HCT116 (cell line): ENCODE data around the gene ARMCX5. TPM values are rescaled to one million over a fixed set of nuclear protein-coding genes. Genes with fewer than 3 reads are reported as not detected.

Experiments used
- ATAC-seq: fragments of 200-7000 bp; cut with Tn5 transposase; 2 replicates; pipeline ENCODE4 v1.9.1; 2020; ENCODE audit warnings: mild to moderate bottlenecking, moderate library complexity
- BruUV-seq: library from RNA; stranded (reverse); fragments of 400-500 nt; replicated peaks from 2 replicates; lab custom pipeline; 2021; lab: Mats Ljungman, UMichigan
- CTCF ChIA-PET: fragments of 300-600 bp; sonication (Branson Sonifier 250); formaldehyde crosslinking; loops from one replicate; lab custom pipeline; 2021; ENCODE audit warnings: antibody characterized with exemption; lab: Charles Lee
- POLR2A ChIA-PET: fragments of 300-600, 350-600 bp; sonication (Branson Sonifier 250); formaldehyde crosslinking; loops from one replicate; lab custom pipeline; 2021; ENCODE audit warnings: antibody characterized with exemption; lab: Charles Lee
- RAD21 ChIA-PET, 2 experiments: fragments of 300-600 bp; sonication (Branson Sonifier 250); formaldehyde crosslinking; loops; one replicate each; lab custom pipeline; 2023; ENCODE audit warnings: low total read pairs in 2 of 2; ENCODE audit not compliant: uncharacterized antibody in 2 of 2, unreplicated experiment in 2 of 2, low non-redundant PET in 1 of 2; lab: Charles Lee
- DNase-seq: peaks from one replicate; pipeline ENCODE4 v3.0.0-alpha.2; 2010; ENCODE audit warnings: low read depth, low spot score
- H2AFZ ChIP-seq: fragments of 200-600 bp; shearing (Covaris generic), sonication (generic); 2 replicates; pipeline ENCODE4 v1.6.1; 2017; ENCODE audit warnings: low read depth, mixed run types, mixed read lengths, antibody characterized with exemption, low read length; ENCODE audit not compliant: poor library complexity, severe bottlenecking
- H3K27ac ChIP-seq: 2 replicates; pipeline ENCODE4 v1.5.1; 2012; ENCODE audit warnings: low read depth, low read length
- H3K27me3 ChIP-seq: fragments of 200-600 bp; sonication (generic); 2 replicates; pipeline ENCODE4 v1.6.1; 2016; ENCODE audit warnings: mixed run types, low read length, mixed read lengths; ENCODE audit not compliant: insufficient read depth
- H3K36me3 ChIP-seq, 2 experiments: fragments of 200-500 bp in 1 of 2; fragments of 200-600 bp in 1 of 2; sonication (Bioruptor generic) in 1 of 2; sonication (generic) in 1 of 2; 2 replicates each; pipeline versions ENCODE4 v1.5.1 to v1.6.1; 2014 to 2016; ENCODE audit warnings: low read length in 2 of 2, inconsistent platforms in 1 of 2, mixed read lengths in 1 of 2, mixed run types in 1 of 2; ENCODE audit not compliant: insufficient read depth in 2 of 2, control insufficient read depth in 1 of 2
- H3K4me1 ChIP-seq, 2 experiments: fragments of 200-600 bp in 1 of 2; sonication (generic) in 1 of 2; 2 replicates each; pipeline versions ENCODE4 v1.5.1 to v1.6.1; 2012 to 2017; ENCODE audit warnings: low read length in 2 of 2, inconsistent platforms in 1 of 2, mild to moderate bottlenecking in 1 of 2, mixed read lengths in 1 of 2, mixed run types in 1 of 2, moderate library complexity in 1 of 2; ENCODE audit not compliant: insufficient read depth in 2 of 2, control insufficient read depth in 1 of 2
- H3K4me2 ChIP-seq: fragments of 200-600 bp; sonication (generic); 2 replicates; pipeline ENCODE4 v1.6.1; 2017; ENCODE audit warnings: mixed run types, low read length, mixed read lengths
- H3K4me3 ChIP-seq, 2 experiments: fragments of 200-600 bp in 1 of 2; sonication (generic) in 1 of 2; replicated peaks in 1 of 2; 2 replicates each; pipeline ENCODE4 v1.5.1; 2011 to 2016; ENCODE audit warnings: low read length in 2 of 2, control low read depth in 1 of 2, low read depth in 1 of 2, mild to moderate bottlenecking in 1 of 2, mixed read lengths in 1 of 2, mixed run types in 1 of 2
- H3K79me2 ChIP-seq: fragments of 200-600 bp; sonication (generic); 2 replicates; pipeline ENCODE4 v1.6.1; 2017; ENCODE audit warnings: mild to moderate bottlenecking, mixed run types, low read length, moderate library complexity, mixed read lengths; ENCODE audit not compliant: insufficient read depth
- H3K9ac ChIP-seq: fragments of 200-600 bp; sonication (generic); 2 replicates; pipeline ENCODE4 v1.6.1; 2016; ENCODE audit warnings: low read length, mixed read lengths
- H3K9me2 ChIP-seq: fragments of 200-600 bp; sonication (generic), shearing (Covaris generic); 2 replicates; pipeline ENCODE4 v1.6.1; 2017; ENCODE audit warnings: mixed run types, mild to moderate bottlenecking, moderate library complexity; ENCODE audit not compliant: insufficient read depth
- H3K9me3 ChIP-seq, 2 experiments: fragments of 200-500 bp in 1 of 2; fragments of 200-600 bp in 1 of 2; sonication (Bioruptor generic) in 1 of 2; sonication (generic) in 1 of 2; 2 replicates each; pipeline ENCODE4 v1.6.1; 2014 to 2017; ENCODE audit warnings: low read length in 2 of 2, mixed read lengths in 2 of 2, inconsistent platforms in 1 of 2, low read depth in 1 of 2, mild to moderate bottlenecking in 1 of 2, mixed run types in 1 of 2, moderate library complexity in 1 of 2; ENCODE audit not compliant: control insufficient read depth in 1 of 2, insufficient read depth in 1 of 2
- H4K20me1 ChIP-seq: fragments of 200-600 bp; sonication (generic), shearing (Covaris generic); 2 replicates; pipeline ENCODE4 v1.6.1; 2017; ENCODE audit warnings: mixed run types, mild to moderate bottlenecking, moderate library complexity; ENCODE audit not compliant: insufficient read depth
- ATF3 ChIP-seq: IDR thresholded peaks from 2 replicates; pipeline ENCODE4 v1.6.1; 2012
- CBX3 ChIP-seq: IDR thresholded peaks from 2 replicates; pipeline ENCODE4 v1.6.1; 2012; ENCODE audit warnings: low read depth
- FOSL1 ChIP-seq: IDR thresholded peaks from 2 replicates; pipeline ENCODE4 v1.6.1; 2012; ENCODE audit warnings: low read depth
- JUND ChIP-seq: IDR thresholded peaks from 2 replicates; pipeline ENCODE4 v1.6.1; 2012
- POLR2A ChIP-seq: IDR thresholded peaks from 2 replicates; pipeline ENCODE4 v1.7.0; 2011; ENCODE audit warnings: borderline replicate concordance; ENCODE audit not compliant: insufficient read depth, insufficient read length; ENCODE audit errors: extremely low read depth
- POLR2AphosphoS5 ChIP-seq: IDR thresholded peaks from 2 replicates; pipeline ENCODE4 v1.6.1; 2011; ENCODE audit warnings: mild to moderate bottlenecking, low read depth, low read length, moderate library complexity
- REST ChIP-seq: IDR thresholded peaks from 2 replicates; pipeline ENCODE4 v1.6.1; 2012; ENCODE audit warnings: low read depth
- SP1 ChIP-seq: IDR thresholded peaks from 2 replicates; pipeline ENCODE4 v1.6.1; 2012; ENCODE audit warnings: low read depth
- ZNF274 ChIP-seq: fragments of 200-500 bp; sonication (Bioruptor generic); IDR thresholded peaks from 2 replicates; pipeline ENCODE4 v1.6.1; 2014; ENCODE audit warnings: mild to moderate bottlenecking, low read depth, low read length, inconsistent platforms
- intact Hi-C: fragments of 100-400 bp; cut with micrococcal nuclease; formaldehyde crosslinking; loops from 2 replicates; pipeline ENCODE4 v1.10.0; 2022
- total RNA-seq: library from RNA; stranded (reverse); gene quantifications from one replicate; pipeline ENCODE4 v1.2.1, GENCODE V29; 2021; ENCODE audit not compliant: unreplicated experiment

The ARMCX5 gene
- total RNA-seq, 1 experiment from 2014 or later: 11.7 TPM

- TF ChIP-seq FOSL1: no peak
- TF ChIP-seq REST: no peak
- no peak for TF ChIP-seq ATF3
- TF ChIP-seq ZNF274: no peak
- no peak for TF ChIP-seq POLR2AphosphoS5
- no peak for TF ChIP-seq JUND
- TF ChIP-seq SP1: no peak
- no peak for TF ChIP-seq POLR2A
- no peak for TF ChIP-seq CBX3
- H3K27me3 ChIP-seq: no peaks in the 10 kb centered on the region
- no peaks in the 10 kb centered on the region for H3K9me3 ChIP-seq
- ChIA-PET RAD21 (no interaction called here), CTCF (no interaction called here), POLR2A (no interaction called here)
- H3K4me2 ChIP-seq: no peak overlapping the region
- no peak overlapping the region for H2AFZ ChIP-seq
- no peak overlapping the region for H3K4me3 ChIP-seq
- no TSS peak for BruUV-seq
- no peaks in the 10 kb centered on the region for H3K79me2 ChIP-seq
- no peak overlapping the region for H3K9ac ChIP-seq
- no peaks in the 10 kb centered on the region for H3K4me1 ChIP-seq
- ATAC-seq (no peak), DNase-seq (no peak)
- intact Hi-C loops: no loop called here
- no peak overlapping the region for H3K27ac ChIP-seq
- H3K36me3 ChIP-seq: no peaks in the 10 kb centered on the region
- no peaks in the 10 kb centered on the region for H4K20me1 ChIP-seq
- H3K9me2 ChIP-seq: no peaks in the 10 kb centered on the region
Measured at GRCh38 chrX:102560423-102561068, 38.8 kb upstream of the ARMCX5 start.
